ENCODE measurements around the gene PDZK1IP1. TPM values are rescaled to one million over a fixed set of nuclear protein-coding genes. Genes with fewer than 3 reads are reported as not detected.
A peak's percentile ranks its signal among the peaks of the same experiment; 100 is the strongest.
"Not testable (repeated sequence)": the region's sequence is repeated elsewhere in the genome, so short reads cannot be mapped to it uniquely, and the experiment has no call there.

The PDZK1IP1 gene
- polyA plus RNA-seq, 1 donor = 22.2 TPM

DNA sequence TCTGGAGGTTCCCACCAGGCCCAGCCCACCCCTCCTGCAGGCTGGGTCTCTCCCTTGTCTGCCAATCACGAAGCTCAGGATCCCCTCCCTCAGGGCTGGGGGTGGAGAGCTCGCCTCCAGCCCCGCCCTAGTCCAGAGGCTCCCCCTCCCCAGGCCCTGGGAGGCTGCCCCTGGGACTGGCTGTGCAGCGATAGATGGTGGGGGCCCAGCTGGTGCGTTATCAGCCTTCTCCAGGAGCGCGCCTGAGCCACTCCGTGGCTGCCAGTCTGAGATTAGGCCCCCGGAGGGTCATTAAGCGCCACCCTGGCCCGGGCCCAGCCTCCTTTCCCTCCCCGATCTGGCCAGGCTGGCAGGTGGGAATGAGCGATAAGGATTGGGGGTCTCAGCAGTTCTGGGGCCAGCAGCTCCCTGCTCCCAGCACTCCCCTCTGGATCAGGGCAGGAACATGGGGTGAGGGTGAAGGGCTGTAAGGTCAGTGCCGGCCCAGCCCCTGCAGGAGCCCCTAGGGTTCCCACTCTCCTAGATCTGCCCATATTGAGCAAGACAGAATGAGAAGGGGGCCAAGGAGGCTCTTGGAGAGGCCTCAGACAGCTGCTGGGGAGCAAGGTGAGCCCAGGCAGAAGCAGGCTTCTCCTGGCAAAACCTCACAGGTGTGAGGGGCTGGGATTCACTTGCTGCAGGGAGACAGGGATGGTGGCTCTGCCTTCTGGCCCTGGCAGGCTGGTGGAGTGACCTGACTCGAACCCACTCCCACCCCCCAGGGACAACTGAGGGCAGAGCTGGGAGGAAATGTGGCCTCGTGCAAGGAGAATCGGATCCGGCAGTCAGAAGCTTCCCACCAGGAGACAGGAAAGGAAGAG, 8.5 kb downstream of the PDZK1IP1 start:
- DNase-seq = no peak

DNA sequence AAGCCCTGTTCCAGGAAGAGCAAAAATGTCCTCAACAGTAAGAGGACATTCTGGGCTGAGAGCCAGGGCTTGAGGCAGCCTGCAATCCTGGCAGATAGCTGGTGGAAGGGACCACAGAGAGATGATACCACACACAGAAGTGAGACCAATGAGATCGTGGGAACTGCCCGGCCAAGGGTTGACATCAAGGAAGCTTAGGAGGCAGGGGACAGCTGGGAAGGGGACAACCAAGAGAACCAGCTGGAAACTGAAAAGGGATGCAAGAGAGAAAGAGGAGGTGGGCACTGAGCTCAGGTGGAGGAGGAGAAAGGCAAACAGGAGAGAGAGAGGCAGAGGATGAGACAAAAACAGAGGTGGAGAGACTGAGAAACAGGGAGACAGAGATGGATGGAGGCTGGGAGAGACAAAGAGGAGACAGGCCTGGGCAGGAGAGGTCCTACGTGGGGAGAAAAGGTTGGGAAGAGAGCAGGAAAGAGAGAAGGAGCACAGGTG, 9.2 kb downstream of the PDZK1IP1 start:
- no peak for DNase-seq

DNA sequence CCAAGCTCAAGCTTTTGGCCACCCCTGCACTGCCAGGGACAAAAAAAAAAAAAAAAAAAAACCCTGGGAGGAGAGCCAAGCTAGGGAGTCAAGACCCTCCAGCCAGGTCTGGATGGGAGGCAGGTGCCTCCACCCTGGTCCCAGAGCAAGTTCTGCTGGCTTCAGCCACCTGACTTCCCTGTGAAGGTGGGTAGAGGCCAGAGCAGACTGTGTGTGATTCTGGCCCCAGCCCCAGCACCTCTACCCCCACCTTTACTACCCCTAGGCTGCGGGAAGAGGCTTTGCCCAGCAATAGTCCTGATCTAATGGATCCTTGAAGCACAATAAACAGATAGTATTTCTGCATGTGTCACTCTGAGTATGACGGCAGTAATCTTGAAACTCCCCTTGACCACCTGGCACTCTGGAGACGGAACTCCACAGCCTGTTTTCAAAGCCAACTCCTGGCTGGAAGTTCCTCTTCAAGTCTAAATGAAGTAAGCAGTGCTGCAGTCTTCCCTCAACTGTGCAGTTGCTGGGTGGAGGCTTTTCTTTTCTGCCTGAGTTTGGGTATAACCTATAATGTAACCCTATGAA, 9.8 kb downstream of the PDZK1IP1 start:
- no peak for DNase-seq

DNA sequence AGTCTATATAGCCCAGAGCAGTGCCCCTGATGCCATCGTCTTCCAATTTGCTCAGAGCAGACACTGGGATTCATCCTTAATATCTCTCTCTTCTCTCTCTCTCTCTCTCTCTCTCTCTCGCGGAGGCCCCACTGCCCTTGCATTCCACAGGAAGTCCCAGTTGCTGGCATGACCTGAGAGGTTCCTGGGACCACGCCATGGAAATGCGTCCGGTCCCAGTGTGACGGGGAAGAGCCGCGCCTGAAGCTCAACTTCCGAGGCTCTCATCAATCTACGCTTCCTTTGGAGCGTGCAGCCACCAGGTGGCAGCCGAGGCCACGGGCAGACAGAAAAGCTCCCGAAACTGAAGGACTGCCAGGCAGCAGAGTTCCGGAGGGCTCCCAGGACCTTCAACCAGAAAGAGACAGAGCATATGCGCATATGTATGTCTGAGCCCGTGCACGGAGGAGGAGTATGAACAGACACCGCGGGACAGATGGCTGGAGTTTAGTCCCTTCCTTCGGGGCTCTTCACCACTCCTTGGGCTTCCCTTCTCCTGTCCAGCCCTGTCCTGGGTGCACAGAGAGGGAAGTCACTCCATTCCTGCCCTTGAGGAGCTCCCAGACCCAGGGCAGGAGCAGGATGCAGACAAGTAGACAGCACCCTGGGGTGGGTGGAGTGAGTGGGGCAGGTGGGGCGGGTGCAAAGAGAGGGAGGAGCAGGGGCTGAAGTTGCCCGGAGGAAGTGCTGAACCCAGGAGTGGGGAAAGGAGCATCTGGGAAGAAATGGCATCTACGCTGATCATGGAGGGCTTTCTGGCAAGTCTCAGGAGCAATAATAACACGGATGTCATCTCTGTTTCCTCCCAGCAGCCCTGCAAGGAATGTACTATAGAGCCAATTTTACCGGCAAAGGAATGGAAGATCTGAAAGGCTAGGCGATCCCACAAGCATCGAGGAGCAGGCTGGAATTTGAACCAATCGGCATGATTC, 10.5 kb downstream of the PDZK1IP1 start:
- DNase-seq = peak; percentile 90

DNA sequence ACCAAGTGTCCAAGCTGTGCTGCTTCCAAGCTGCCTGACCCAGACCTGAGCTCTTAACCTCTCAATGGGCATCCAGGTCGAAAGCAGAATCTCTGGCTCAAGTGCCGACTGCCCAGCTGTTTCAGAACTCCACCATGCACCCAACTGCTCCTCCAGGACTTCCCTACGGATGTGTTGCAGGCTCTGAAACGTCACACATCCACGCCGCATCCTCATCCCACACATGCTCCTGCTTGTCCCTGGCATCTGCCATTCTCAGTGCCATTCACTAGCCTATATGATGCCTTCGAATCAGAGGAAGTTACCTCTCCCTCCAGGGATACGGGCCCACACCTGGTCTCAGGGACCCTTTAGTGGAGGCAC, 11.2 kb downstream of the PDZK1IP1 start:
- no peak for DNase-seq

DNA sequence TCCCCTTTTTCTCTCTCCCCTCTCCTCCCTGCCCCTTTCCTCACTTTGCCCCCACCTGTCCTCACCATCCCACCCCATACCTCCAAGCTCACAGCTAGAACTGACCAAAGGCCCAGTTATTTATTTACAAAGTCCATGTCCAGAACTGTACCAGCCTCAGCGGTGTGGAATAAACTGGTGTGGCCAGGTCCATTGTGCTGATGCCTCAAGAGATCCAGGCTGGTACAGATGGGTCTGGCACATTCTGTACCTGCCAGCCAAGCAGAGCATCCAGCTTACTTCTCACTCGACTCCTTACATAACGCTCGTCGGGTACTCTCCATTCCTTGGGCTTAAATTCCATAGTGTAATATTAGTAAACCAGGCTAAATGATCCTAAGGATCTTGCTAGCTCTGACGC, 11.8 kb downstream of the PDZK1IP1 start:
- DNase-seq = no peak

DNA sequence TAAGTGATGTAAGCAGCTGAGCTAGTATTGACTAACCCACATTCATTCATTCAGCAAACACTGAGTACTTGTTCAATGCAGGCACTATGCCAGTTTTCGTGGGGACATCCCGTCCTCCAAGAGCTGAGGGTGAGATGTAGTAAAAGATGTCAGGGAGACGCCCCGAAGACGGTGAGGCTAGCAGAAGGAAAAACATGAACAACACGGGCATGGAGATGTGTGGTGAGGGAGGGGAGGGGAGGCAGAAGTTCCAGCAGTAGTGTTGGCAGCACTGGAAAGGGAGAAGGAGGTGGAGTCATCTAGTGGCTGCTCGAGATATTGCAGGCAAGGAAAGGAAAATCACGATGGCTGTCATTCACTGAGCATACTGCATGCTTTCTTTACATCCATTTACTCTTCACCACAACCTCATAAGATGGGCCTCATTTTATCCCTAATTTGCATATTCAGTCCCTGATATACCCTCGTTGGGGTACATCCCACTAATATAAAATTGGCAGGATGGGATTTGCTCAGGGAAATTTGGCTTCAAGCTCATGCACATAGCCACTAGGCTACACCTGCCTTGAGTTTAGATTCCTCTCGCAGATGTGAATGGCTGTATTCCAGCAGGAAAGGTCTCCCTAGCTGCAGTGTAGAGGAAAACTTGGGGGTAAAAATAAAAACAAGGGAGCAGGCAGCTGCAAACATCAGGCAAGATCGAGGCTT, 14.5 kb downstream of the PDZK1IP1 start:
- DNase-seq = peak; percentile 49

DNA sequence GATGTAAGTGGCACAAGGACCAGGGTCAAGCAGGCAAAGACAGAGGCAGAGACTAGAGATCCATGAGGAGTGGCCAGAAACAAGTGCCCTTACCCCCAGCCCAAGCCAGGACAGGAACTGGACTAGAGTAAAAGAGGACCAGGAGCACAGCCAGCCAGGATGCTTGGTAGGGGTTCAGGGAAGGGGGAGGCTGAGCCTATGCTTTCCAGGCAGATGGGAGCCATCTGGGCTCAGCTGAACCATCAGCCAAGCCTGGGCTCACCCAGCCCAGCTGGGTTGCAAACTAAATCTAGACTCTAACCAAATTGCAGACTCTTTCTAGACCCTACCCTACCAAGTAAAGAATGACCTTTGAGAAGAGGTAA, 15.2 kb downstream of the PDZK1IP1 start:
- no peak for DNase-seq

DNA sequence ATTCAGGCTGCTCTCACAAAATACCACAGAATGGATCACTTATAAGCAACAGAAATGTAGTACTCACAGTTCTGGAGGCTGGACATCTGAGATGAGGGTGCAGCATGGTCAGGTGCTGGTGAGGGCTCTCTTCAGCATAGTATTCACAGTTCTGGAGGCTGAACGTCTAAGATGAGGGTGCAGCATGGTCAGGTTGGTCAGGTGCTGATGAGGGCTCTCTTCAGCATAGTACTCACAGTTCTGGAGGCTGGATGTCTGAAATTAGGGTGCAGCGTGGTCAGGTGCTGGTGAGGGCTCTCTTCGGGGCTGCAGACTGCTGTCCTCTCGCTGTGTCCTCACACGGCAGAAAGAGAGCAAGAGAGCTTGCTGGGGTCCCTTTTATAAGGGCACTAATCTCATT, 17.1 kb downstream of the PDZK1IP1 start:
- DNase-seq = no peak

DNA sequence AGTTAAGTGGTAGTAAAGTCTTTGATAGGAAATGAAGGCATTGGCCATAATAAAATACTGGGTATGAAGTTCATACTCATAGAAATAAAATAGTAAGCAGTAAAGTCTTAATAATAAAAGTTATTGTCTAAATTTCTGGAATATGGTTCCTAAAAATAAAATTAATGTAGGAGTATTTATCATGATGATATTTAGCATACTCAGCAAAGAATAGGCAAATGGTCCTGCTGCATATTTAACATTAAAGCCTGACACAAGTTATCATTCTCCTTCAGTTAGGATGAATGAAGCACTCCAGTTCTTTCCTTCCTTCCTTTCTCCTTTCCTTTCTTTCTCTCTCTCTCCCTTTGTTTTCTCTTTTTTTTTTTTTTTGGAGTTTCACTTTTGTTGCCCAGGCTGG, 25.3 kb downstream of the PDZK1IP1 start:
- no peak for DNase-seq

DNA sequence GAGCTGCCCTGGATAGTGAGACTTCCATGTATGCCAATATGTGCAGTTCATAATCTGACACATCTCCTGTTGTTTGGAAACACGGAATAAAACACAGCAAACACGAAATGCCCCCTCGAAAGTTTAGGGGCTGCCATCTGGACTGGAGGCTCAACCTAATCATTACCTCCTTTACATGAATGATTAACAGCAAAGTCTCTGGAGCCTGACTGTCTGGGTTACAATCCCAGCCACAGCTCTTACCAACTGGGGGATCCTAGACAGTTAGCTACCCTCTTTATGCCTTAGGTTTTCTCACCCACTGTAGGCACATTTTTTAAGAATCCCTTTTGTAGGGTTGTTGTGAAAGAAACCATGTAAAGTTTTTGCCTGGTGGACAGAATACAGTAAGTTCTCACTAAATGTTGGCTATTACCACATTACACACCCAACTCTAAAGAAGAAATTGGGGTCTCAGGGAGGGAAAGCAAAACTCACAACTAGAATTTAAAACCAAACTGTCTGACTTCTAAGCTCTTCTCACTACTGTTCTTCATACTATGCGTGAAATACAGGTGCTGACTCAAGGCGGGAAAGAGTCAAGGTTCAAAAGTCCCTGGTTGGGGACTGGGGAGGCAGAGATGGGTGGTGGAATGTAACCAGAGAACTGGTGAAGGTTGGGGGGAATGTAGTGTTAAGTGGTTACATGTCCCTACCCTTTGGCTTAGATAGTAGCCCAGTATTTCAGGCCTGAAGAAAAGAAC, 28.4 kb downstream of the PDZK1IP1 start:
- peak; percentile 17 for DNase-seq

DNA sequence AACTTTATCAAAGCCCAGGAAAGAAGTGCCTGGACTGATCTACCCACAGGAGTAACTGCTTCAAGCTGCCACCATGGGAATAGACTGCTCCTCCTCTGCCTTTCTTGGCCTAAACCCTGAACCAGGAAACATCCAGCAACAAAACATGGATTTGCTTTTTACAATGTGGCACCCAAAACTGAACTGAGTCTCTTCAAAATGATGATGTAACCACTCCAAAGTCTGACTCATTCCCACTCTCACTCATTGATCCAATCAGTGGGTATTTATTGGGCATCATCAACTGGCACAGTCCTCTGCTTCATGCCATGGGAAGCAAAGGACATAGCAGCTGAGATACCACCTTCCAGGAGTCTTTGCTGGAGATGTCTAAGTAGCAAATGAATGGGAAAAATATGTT, 29.1 kb downstream of the PDZK1IP1 start:
- no peak for DNase-seq

DNA sequence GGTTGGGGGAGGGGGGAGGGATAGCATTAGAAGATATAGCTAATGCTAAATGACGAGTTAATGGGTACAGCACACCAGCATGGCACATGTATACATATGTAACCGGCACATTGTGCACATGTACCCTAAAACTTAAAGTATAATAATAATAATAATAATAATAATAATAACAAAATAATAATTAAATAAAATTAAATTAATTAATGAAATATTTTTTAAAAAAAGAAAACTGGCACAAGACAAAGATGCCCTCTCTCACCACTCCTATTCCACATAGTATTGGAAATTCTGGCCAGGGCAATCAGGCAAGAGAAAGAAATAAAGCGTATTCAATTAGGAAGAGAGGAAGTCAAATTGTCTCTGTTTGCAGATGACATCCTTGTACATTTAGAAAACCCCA, 31.9 kb downstream of the PDZK1IP1 start:
- DNase-seq = not testable (repeated sequence)

DNA sequence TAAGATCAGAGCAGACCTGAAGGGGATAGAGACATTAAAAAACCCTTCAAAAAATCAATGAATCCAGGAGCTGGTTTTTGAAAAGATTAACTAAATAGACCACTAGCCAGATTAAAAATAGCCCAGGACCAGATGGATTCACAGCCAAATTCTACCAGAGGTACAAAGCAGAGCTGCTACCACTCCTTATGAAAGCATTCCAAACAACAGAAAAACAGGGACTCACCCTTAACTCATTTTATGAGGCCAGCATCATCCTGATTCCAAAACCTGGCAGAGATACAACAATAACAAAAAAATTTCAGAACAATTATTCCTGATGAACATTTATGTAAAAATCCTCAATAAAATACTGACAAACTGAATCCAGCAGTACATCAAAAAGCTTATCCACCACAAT, 33.4 kb downstream of the PDZK1IP1 start:
- DNase-seq = not testable (repeated sequence)

DNA sequence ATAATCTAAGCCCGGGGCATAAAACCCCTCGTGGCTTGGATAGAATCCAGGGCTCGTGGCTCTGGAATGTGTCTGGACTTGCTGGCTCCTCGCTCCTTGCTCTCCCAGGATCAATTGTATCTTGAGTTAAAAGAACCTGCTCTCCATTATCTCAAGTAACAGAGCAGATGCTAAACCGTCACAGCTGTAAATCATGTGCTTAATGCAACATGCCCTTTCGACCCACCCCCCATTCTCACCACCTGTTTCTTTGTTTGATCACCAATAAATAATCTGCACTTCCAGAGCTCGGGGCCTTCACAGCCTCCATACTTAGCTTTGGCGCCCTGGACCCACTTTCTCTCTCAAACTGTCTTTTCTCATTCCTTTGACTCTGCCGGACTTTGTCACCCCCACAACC, 40.7 kb downstream of the PDZK1IP1 start:
- not testable (repeated sequence) for DNase-seq

DNA sequence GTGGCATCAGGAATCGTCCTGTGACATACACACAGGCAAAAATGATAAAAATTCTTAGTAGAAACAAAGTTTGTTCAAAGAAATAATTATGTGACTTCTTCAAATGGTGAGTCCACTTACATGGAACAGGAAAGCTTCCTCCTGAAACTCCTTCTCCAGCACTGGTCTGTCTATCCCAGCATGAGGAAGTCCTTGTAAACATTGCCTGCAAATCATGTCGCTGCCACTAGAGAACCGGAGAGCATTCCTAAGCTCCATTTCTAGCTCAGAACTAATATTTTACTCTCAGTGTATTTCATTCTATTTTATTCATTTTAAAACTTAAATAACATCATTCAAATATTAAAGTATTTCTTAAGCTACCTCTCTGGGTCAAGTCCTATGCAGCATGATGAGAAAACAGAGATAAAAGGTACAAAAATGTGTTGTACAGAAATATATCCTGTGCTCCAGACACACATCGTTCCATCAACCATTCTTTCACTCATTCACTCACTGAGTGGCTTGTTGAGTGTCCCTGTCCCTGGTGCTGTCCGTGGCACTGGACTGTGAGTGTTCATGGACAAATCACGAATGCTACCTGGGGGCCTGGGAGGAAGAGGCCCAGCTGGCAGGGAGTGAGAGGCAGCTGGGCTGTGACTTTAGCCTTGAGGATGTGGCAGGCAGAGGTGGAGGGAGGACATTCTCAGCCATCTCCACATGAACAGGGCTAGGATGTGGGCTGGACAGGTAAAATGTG, 42.6 kb downstream of the PDZK1IP1 start:
- DNase-seq = no peak

DNA sequence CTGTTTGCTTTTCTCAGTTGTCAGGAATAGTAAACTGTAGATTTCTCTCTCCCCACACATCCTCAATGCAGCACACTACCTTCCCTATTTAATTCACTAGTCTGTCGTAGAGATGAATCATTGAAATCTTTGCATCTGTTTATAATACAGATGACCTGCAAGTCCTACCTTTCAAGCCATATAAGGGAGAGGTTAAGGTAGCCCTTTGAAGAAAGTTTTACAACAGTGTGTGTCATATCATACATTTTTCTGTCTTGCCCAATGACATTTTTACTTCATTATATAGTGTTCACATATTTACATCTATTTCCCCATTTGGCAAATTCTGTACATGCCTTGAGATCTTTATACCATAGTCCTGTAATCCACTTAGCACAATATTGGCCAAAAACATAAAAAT, 43.3 kb downstream of the PDZK1IP1 start:
- not testable (repeated sequence) for DNase-seq

DNA sequence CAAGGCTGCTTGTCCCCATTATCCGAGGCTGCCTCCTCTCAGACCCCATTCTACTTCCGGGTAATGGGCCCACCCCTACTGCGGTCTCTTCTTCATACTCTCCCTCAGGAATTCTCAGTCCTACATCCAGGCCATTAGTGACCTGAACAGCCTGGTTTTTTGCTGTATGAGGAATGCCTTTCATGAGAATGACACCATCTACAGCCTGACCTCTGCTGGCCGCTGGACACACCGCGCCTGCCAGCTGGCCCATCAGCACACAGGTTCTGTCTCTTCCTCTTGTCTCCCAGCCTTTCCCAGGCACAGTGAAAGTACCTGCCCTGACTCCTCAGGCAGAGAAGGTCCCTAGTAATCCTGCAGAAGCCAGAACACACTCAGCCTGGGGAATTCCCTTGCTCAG, 46.2 kb downstream of the PDZK1IP1 start:
- not testable (repeated sequence) for DNase-seq

DNA sequence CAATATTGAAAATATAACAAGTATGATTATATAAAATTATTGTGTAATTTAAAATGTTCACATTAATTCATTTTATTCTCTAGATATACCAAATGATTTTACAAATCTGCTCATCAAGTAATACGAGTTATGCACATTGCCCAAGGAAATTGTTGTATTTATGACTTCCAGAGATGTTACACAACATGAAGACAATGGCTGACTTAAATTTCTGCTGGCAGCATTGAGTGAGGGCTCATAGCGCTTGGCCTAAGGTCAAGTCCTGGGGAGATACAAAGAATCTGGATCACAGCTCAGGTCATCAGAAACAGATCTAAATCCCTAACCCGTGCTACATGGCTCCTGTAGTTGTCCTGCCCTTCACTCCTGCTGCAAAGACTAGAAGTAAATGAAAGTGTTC, 49.5 kb downstream of the PDZK1IP1 start:
- not testable (repeated sequence) for DNase-seq

DNA sequence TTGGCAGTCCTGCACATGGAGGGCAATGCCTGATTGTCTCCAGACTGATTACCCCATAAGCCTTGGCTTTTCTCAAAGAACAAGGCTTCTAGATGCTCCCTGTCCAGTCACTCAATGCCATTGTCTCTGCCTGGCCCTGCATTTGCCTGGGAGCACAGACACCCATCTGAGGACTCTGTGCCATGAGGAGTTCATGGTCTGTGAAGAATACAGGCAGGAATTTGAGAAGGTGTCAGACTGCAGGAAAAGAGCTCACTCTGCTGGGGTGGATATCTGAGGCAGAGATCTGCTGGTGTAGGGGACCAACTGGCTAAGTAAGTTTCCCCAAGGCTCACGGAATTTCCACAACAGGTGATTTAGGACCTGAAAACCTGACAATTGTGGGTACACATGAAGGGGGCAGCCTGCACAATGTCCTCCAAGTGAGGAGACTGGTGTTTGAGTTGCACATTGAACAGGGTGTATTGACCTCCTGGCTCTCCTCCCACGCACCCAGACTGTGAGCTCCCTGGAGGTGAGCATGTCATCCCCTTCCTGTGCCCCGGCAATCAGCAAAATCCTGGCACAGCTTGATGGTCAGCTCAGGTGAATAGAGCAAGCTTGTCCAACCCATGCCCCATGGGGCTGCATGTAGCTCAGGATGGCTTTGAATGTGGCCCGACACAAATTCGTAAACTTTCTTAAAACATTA, 51.8 kb downstream of the PDZK1IP1 start:
- DNase-seq = no peak
